NB4 (cell line): ENCODE data around the gene PAXIP1.

Experiments
- MYC ChIP-seq: IDR thresholded peaks from 2 replicates; pipeline ENCODE4 v1.6.1; 2011; ENCODE audit warnings: low read depth, low read length
- POLR2A ChIP-seq: IDR thresholded peaks from 2 replicates; pipeline ENCODE4 v1.6.1; 2011; ENCODE audit warnings: mild to moderate bottlenecking; ENCODE audit not compliant: insufficient read length; ENCODE audit errors: extremely low read depth
- TF ChIP-seq, protein P1 (sequence below): IDR thresholded peaks from one replicate; pipeline ENCODE4 v1.5.1; 2012; ENCODE audit warnings: low read depth, low read length
- TF ChIP-seq, protein P2 (sequence below): IDR thresholded peaks from 2 replicates; pipeline ENCODE4 v1.6.1; 2011; ENCODE audit warnings: low read depth, low read length

DNA sequence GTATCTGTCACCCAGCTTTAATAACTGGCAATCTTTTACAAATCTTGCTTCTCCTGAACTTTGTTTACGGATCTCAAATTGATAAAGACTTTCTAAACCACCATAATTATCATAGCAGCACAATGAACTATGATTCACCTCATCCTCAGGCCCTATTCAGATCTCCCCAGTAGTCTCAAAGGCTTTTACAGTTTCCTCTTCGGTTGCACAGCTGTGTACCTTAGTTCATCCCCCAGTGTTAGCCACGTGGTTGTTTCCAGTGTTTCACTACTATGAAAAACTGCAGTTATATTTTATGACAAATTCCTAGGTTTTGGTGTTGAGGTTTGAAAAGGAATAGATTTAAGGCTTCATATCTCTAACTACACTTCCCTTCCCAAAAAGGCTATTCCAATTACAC is 24.9 kb downstream of the PAXIP1 start:
- TF ChIP-seq, protein P1, sequence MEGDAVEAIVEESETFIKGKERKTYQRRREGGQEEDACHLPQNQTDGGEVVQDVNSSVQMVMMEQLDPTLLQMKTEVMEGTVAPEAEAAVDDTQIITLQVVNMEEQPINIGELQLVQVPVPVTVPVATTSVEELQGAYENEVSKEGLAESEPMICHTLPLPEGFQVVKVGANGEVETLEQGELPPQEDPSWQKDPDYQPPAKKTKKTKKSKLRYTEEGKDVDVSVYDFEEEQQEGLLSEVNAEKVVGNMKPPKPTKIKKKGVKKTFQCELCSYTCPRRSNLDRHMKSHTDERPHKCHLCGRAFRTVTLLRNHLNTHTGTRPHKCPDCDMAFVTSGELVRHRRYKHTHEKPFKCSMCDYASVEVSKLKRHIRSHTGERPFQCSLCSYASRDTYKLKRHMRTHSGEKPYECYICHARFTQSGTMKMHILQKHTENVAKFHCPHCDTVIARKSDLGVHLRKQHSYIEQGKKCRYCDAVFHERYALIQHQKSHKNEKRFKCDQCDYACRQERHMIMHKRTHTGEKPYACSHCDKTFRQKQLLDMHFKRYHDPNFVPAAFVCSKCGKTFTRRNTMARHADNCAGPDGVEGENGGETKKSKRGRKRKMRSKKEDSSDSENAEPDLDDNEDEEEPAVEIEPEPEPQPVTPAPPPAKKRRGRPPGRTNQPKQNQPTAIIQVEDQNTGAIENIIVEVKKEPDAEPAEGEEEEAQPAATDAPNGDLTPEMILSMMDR = no peak
- no peak for TF ChIP-seq POLR2A
- peak; percentile 55; the same call in 1 of the 2 replicates for TF ChIP-seq MYC
- TF ChIP-seq, protein P2, sequence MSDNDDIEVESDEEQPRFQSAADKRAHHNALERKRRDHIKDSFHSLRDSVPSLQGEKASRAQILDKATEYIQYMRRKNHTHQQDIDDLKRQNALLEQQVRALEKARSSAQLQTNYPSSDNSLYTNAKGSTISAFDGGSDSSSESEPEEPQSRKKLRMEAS = peak; percentile 95
